Left lung (tissue), 10 donors: Measurements from ENCODE around the gene VGF. TPM values are rescaled to one million over a fixed set of nuclear protein-coding genes. Genes with fewer than 3 reads are reported as not detected.

Experiments
- ATAC-seq: fragments of 200-7000 bp; cut with Tn5 transposase; one replicate; pipeline ENCODE4 v1.9.1; 2020; ENCODE audit warnings: moderate library complexity
- DNase-seq, 4 donors: peaks; one replicate each; pipeline ENCODE4 v3.0.0-alpha.2; 2013 to 2020
- H3K27ac ChIP-seq, 2 donors: fragments of 200-600 bp; sonication (generic) in 1 of 2; one replicate each; pipeline versions ENCODE4 v1.5.0 to v1.8.0; 2020 to 2021
- H3K27me3 ChIP-seq, 2 donors: fragments of 200-600 bp; sonication (generic) in 1 of 2; one replicate each; pipeline versions ENCODE4 v1.5.0 to v1.8.0; 2020 to 2021
- H3K36me3 ChIP-seq, 2 donors: fragments of 200-600 bp; sonication (generic) in 1 of 2; one replicate each; pipeline versions ENCODE4 v1.5.0 to v1.8.0; 2020 to 2021
- H3K4me1 ChIP-seq, 2 donors: fragments of 200-600 bp; one replicate each; pipeline ENCODE4 v1.8.0; 2021
- H3K4me3 ChIP-seq, 2 donors: fragments of 200-600 bp; sonication (generic) in 1 of 2; one replicate each; pipeline versions ENCODE4 v1.5.0 to v1.8.0; 2020 to 2021; ENCODE audit warnings: mild to moderate bottlenecking in 1 of 2
- H3K9me3 ChIP-seq, 2 donors: fragments of 200-600 bp; sonication (generic) in 1 of 2; one replicate each; pipeline versions ENCODE4 v1.5.0 to v1.8.0; 2020 to 2021
- intact Hi-C, 2 donors: fragments of 100-400 bp; cut with DNase I; formaldehyde crosslinking; loops; one replicate each; pipeline versions ENCODE4 v1.11.2 to v1.14.2; 2022
- polyA plus RNA-seq, 6 donors: library from polyadenylated mRNA; unstranded; fragments of 120-200 nt; gene quantifications; one replicate each; pipeline ENCODE4 v1.2.1, GENCODE V29; 2013; ENCODE audit not compliant: insufficient read length in 6 of 6
- total RNA-seq, 2 donors: library from RNA; stranded (reverse); fragmentation: NEBNext Ultra II Directional; extraction: Animal tissue kit (Norgen Biotek cat#: 25700); gene quantifications; one replicate each; pipeline ENCODE4 v1.2.1, GENCODE V29; 2021
- TF ChIP-seq, protein P1 (sequence below), 2 donors: fragments of 200-600 bp; sonication (generic) in 1 of 2; IDR thresholded peaks; one replicate each; pipeline versions ENCODE4 v1.5.0 to v1.8.0; 2021; ENCODE audit warnings: antibody characterized with exemption in 2 of 2
- donor health status: DM: no; HTN: yes; CAD: no.
- donor health status: DM: no; HTN: no; CAD: no.

Gene VGF
- total and polyA plus RNA-seq, 8 donors, result 0.82 to 1.4 (median 0.95) TPM; not detected in 2

DNA sequence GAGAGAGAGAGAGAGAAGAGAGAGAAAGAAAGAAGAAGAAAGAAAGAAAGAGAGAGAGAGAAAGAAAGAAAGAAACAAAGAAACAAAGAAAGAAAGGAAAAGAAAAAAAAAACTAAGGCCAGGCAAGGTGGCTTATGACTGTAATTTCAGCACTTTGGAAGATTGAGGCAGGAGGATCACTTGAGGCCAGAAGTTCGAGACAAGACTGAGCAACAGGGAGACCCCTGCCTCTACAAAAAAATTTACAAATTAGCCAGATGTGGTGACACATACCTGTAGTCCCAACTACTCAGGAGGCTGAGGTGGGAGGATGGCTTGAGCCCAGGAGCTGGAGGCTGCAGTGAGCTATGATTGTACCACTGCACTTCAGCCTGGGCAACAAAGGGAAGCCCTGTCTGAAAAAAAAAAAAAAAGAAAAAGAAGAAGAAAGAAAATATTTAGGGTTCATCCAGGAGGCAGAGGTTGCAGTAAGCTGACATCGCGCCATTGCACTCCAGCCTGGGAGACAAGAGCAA lies 35.7 kb downstream of the VGF start:
- no peaks in the 10 kb centered on the region for H3K9me3 ChIP-seq
- peaks cover 0 to 33% of the 10 kb centered on the region in 2 donors for H3K27me3 ChIP-seq
- H3K27ac ChIP-seq, result no peak overlapping the region
- no peak for ATAC-seq
- intact Hi-C loops, result loop anchor here in 1 of 2 donors (10.0 kb wide), 1 partner anchor 45 kb away; the partner anchor contains the start of gene TRIM56
- H3K36me3 ChIP-seq, result peaks cover 0 to 21% of the 10 kb centered on the region in 2 donors
- no peak for DNase-seq
- no peak overlapping the region for H3K4me3 ChIP-seq
- TF ChIP-seq, protein P1, sequence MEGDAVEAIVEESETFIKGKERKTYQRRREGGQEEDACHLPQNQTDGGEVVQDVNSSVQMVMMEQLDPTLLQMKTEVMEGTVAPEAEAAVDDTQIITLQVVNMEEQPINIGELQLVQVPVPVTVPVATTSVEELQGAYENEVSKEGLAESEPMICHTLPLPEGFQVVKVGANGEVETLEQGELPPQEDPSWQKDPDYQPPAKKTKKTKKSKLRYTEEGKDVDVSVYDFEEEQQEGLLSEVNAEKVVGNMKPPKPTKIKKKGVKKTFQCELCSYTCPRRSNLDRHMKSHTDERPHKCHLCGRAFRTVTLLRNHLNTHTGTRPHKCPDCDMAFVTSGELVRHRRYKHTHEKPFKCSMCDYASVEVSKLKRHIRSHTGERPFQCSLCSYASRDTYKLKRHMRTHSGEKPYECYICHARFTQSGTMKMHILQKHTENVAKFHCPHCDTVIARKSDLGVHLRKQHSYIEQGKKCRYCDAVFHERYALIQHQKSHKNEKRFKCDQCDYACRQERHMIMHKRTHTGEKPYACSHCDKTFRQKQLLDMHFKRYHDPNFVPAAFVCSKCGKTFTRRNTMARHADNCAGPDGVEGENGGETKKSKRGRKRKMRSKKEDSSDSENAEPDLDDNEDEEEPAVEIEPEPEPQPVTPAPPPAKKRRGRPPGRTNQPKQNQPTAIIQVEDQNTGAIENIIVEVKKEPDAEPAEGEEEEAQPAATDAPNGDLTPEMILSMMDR (IDR thresholded peaks at IDR 0.05), result no peak
- H3K4me1 ChIP-seq, result peaks cover 9 to 55% of the 10 kb centered on the region in 2 donors

GRCh38 chr7:101128040-101128834 lies 37.1 kb downstream of the VGF start:
- H3K4me3 ChIP-seq, result peak overlapping the region; percentile 17 to 41
- ATAC-seq, result no peak
- TF ChIP-seq, protein P1 (IDR thresholded peaks at IDR 0.05), result no peak
- H3K4me1 ChIP-seq, result peaks cover 12 to 54% of the 10 kb centered on the region in 2 donors
- intact Hi-C loops, result no loop called here
- peak overlapping the region; percentile 63 to 83 for H3K27ac ChIP-seq
- no peak for DNase-seq
- H3K9me3 ChIP-seq, result no peaks in the 10 kb centered on the region
- H3K36me3 ChIP-seq, result peaks cover 0 to 21% of the 10 kb centered on the region in 2 donors
- peaks cover 0 to 46% of the 10 kb centered on the region in 2 donors for H3K27me3 ChIP-seq

- TF ChIP-seq, protein P1 (IDR thresholded peaks at IDR 0.05), result no peak
- Histone ChIP-seq H3K27ac (peak overlapping the region; percentile 63 to 83), H3K4me3 (peak overlapping the region; percentile 17 to 41), H3K36me3 (peaks cover 0 to 21% of the 10 kb centered on the region in 2 donors), H3K4me1 (peaks cover 14 to 61% of the 10 kb centered on the region in 2 donors), H3K9me3 (no peaks in the 10 kb centered on the region), H3K27me3 (peaks cover 0 to 53% of the 10 kb centered on the region in 2 donors)
- no peak for DNase-seq
- no peak for ATAC-seq
- intact Hi-C loops, result no loop called here
These were observed 37.8 kb downstream of the VGF start for GRCh38 chr7:101127460-101128039.

GRCh38 chr7:101126651-101127459 lies 38.5 kb downstream of the VGF start, which contains the start of gene SERPINE1:
Gene SERPINE1, plus strand, starts transcription at chr7:101127104. Its CDS starts 1,290 bp downstream, at chr7:101128394.
- ATAC-seq (peak; percentile 77), DNase-seq (peak; percentile 79 to 95 (median 86))
- H3K9me3 ChIP-seq, result no peaks in the 10 kb centered on the region
- peaks cover 17 to 68% of the 10 kb centered on the region in 2 donors for H3K4me1 ChIP-seq
- H3K36me3 ChIP-seq, result peaks cover 0 to 15% of the 10 kb centered on the region in 2 donors
- peak within 1 kb of the TSS; percentile 17 to 41 for H3K4me3 ChIP-seq
- H3K27me3 ChIP-seq, result peaks cover 0 to 58% of the 10 kb centered on the region in 2 donors
- TF ChIP-seq, protein P1 (IDR thresholded peaks at IDR 0.05), result no peak
- H3K27ac ChIP-seq, result peak within 1 kb of the TSS; percentile 63 to 83
- intact Hi-C loops, result no loop called here
